Stimulated activated CD4-positive, alpha-beta T cell treated with anti-CD3 and anti-CD28 coated beads, Interleukin-15, amount 100 ng/mL, for 48 hours (primary cell): ENCODE data around the gene LRIF1.
"Not testable (repeated sequence)": the region's sequence is repeated elsewhere in the genome, so short reads cannot be mapped to it uniquely, and the experiment has no call there.

Source experiments
- DNase-seq, 2 donors: peaks; one replicate each; pipeline ENCODE4 v3.0.0-alpha.2; 2020; ENCODE audit warnings: low read depth in 2 of 2

Gene LRIF1, protein sequence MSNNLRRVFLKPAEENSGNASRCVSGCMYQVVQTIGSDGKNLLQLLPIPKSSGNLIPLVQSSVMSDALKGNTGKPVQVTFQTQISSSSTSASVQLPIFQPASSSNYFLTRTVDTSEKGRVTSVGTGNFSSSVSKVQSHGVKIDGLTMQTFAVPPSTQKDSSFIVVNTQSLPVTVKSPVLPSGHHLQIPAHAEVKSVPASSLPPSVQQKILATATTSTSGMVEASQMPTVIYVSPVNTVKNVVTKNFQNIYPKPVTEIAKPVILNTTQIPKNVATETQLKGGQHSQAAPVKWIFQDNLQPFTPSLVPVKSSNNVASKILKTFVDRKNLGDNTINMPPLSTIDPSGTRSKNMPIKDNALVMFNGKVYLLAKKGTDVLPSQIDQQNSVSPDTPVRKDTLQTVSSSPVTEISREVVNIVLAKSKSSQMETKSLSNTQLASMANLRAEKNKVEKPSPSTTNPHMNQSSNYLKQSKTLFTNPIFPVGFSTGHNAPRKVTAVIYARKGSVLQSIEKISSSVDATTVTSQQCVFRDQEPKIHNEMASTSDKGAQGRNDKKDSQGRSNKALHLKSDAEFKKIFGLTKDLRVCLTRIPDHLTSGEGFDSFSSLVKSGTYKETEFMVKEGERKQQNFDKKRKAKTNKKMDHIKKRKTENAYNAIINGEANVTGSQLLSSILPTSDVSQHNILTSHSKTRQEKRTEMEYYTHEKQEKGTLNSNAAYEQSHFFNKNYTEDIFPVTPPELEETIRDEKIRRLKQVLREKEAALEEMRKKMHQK

GRCh38 chr1:110963691-110964454, at the start of gene LRIF1:
Gene LRIF1, minus strand, starts transcription at chr1:110963922. Its CDS starts 234 bp downstream, at chr1:110963688.
- DNase-seq: peak; percentile 100

DNA sequence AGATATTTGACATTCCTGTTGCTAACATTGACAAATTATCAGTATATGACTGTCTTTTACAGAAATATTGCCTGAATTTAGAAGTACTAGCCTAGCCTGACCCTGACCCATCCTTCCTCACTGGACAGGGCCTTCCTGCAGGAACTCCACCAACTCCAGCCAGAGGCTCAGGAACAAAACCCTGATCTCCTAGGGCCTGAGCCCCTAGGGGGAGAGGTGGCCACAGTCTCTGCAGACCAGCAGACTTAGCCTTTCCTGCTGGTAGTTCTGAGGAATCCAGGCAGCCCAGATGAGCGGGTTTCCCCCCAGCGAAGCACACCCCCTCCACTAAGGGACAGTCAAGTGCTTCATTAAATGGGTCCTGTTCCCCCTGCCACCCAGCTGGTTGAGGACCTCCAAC, 44.3 kb upstream of the LRIF1 start:
- no peak for DNase-seq

- DNase-seq: no peak
These were observed 42.8 kb upstream of the LRIF1 start for GRCh38 chr1:111006556-111006955.

GRCh38 chr1:110999607-111000006, 35.9 kb upstream of the LRIF1 start:
- DNase-seq: not testable (repeated sequence)

DNA sequence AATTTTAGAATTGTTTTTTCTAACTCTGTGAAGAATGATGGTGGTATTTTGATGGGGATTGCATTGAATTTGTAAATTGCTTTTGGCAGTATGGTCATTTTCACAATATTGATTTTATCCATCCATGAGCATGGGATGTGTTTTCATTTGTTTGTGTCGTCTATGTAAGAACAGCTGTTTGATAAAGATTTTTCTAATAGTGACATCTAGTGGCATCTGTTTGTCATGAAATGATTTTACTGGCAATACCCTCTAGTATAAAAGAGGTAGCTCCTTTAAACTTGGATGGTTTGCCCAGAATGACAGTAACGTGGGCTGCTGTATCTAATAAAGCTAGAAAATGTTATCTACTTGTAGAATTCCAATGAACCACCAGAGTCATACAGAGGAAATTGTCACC, 28.6 kb upstream of the LRIF1 start:
- DNase-seq: not testable (repeated sequence)

DNA sequence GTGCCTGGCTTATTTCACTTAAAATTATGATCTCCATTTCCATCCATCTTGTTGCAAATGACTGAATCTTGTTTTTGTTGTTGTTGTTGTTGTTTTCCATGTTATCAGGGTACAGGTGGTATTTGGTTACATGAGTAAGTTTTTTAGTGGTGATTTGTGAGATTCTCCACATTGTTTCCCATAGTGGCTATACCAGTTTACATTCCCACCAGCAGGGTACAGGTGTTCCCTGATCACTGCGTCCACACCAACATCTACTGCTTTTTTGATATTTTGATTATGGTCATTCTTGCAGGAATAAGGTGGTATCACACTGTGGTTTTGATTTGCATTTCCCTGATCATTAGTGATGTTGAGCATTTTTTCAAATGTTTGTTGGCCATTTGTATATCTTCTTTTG, 27.6 kb upstream of the LRIF1 start:
- DNase-seq: not testable (repeated sequence)

DNA sequence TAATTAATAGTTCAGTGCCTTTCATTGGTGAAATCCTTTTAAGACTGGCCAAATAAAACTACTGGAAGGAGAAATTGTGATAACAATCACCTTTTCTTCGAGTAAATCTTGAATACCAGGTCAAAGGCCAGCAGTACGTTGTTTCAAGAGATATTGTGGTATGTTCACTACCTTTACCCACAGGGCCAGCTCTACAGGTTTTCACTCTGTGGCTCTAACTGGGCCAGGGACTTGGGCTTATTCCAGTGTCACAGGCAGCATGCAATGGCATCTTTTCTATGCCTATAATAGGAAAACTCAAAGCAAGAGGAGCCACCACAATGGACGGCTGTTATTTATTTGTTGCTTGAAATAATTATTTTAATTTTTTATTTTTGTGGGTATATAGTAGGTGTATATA, 26.8 kb upstream of the LRIF1 start:
- no peak for DNase-seq

DNA sequence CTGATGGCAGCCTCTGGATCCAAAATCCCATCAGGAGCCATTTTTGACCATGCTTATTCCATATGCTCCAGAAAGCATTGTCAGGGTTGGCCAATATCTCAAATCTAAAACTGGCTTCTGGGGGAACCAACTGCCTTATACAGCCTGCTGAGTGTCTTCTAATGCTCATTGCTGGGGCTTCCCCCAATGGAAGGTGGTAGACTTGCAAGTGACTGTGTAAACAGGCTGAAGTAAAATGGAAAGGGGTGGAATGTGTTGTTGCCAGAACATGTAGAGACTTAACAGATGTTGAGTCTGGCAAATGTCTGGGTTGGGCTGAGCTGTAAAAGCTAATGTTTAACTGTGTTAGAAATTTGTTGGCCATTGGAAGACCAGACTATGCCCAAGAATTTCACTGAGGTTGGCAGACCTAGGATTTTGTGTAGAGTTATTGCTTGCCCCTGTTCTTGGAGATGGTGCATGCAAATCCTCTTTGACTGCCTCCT, 22.7 kb upstream of the LRIF1 start:
- DNase-seq: no peak

GRCh38 chr1:110982320-110982719, 18.6 kb upstream of the LRIF1 start:
- DNase-seq: no peak

GRCh38 chr1:110979154-110979553, 15.4 kb upstream of the LRIF1 start:
- DNase-seq: no peak

- no peak for DNase-seq
These were observed 12.4 kb upstream of the LRIF1 start for GRCh38 chr1:110976089-110976488.

GRCh38 chr1:110975265-110975664, 11.5 kb upstream of the LRIF1 start:
- DNase-seq: no peak

DNA sequence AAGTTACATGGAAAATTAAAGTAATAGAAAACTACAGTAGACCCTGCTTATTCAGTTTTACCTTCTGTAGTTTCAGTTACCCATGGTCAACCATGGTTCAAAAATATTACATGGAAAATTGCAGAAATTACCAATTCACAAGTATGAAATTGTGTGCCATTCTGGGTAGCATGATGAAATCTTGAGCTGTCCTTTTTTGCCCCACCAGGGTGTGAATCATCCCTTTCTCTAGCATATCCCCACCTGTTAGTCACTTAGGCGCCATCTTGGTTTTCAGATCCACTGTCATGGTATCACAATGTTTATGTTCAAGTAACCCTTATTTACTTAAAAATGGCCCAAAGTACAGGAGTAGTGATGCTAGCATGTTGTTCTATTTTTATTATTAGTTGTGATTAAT, 3.5 kb upstream of the LRIF1 start:
- DNase-seq: no peak

- DNase-seq: no peak
These were observed 757 bp upstream of the LRIF1 start for GRCh38 chr1:110964455-110964903.

GRCh38 chr1:110962892-110963690, 631 bp downstream of the LRIF1 start:
- peak; percentile 24 to 30 for DNase-seq

DNA sequence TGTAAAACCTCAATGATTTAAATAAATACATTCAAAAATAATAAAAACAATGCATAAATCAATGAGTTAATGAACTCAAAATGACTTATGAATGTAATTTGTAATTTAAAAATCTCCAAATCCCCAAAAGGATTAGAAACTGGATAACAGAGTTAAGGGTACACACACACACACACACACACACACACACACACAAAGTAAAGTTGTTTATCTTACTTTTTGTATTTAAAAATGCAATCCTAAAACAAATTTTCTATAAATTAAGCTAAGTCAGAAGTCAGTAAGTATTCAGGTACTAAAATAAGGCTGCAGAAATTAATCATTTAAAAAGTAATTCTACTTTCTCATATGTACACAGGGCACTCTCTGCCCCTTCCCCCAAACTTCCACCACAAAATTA, 1.8 kb downstream of the LRIF1 start:
- DNase-seq: no peak

GRCh38 chr1:110960777-110961420, 2.8 kb downstream of the LRIF1 start:
- DNase-seq: no peak

DNA sequence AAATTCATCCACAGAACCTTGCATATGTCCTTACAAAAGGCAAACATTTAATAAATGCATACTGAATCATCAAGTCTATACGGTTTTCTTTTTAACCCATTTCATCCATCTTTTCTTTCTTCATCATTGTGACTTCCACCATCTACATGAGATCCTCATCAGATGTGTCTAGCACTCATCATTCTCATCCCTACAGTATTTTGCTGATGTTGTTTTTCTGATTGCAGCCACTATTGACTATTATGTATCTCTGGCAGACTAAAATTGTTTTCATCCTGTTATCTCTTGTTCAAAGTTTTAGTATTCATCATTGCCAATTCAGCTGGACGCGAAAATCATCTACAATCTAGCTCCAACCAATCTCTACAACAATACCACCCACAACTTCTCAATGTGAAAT, 5.9 kb downstream of the LRIF1 start:
- no peak for DNase-seq

DNA sequence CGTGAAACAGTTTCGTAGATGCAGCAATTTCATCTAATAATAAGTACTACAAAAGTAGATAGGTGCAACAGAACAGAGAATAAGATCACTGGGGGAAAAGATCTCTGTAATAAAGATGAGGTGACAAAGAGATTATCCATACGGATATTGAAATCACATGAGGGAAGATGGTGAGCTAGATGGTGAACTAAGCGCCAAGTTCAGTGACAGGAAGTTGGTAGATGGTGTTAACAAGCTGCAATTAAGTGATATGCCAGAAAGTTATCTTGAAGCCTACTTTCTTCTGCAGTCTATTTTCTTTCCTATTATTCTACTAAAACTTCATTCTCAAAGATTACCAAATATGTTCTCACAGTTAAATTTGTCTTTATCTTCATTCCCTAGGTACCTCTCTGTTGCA, 7.1 kb downstream of the LRIF1 start:
- DNase-seq: no peak

DNA sequence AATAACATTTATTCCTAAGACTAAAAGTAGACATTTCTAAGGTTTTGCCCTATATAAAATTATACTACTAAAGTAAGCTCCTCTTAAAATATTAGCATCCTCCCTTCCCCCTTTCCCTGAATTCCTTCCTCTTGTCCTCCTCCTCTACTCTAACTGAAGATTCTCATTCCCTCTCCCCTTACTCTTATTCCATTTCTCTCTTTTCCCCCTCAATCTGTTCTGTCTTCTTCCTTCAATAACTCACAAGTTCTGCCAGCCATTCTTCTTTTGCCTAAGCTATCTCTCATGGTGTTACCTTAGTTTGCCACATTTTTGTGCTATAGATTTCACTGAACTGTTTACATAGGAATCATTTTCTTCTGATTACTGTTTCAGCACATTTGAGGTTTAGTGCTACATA, 10.7 kb downstream of the LRIF1 start:
- DNase-seq: no peak

DNA sequence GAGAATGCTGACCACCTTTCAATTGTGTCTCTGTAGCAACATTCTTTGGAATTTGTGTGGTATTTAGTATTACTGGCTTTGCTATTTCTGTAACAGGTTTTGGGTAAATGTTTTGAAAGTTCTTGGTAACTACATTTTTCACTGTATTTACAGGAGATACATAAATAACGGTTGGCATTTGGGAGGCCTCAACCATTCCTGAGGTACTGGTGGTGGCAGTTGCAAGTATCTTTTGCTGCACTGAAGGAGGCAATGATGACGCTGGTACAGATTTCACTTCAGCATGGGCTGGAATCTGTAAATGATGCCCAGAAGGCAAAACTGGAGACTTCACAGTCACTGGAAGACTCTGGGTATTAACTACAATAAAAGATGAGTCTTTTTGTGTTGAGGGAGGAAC, 11.7 kb downstream of the LRIF1 start:
- no peak for DNase-seq
